Astrocyte (in vitro differentiated cells and primary cell): ENCODE data around the gene TRIB2.

Experiments
- CTCF ChIP-seq: IDR thresholded peaks from 2 replicates; pipeline ENCODE4 v1.5.1; 2011; ENCODE audit warnings: low read depth, mild to moderate bottlenecking, inconsistent platforms, low read length, moderate library complexity; ENCODE audit not compliant: insufficient read depth
- EZH2 ChIP-seq: IDR thresholded peaks from 2 replicates; pipeline ENCODE4 v1.6.1; 2012; ENCODE audit warnings: mild to moderate bottlenecking, low read length, inconsistent platforms; ENCODE audit not compliant: insufficient read depth

GRCh38 chr2:12717191-12718014 is 667 bp downstream of the TRIB2 start:
- TF ChIP-seq CTCF (no peak), EZH2 (no peak)
